T-helper 1 cell treated with Interleukin-12 subunit alpha and Interleukin-12 subunit beta and Interleukin-4 antibody, amounts not matched to agents 30 ng/mL and 1 ng/mL, for 36 hours (primary cell): Measurements from ENCODE around the gene ZNF646. TPM values are rescaled to one million over a fixed set of nuclear protein-coding genes. Genes with fewer than 3 reads are reported as not detected.

Experiments used
- intact Hi-C: fragments of 100-400 bp; cut with micrococcal nuclease; formaldehyde crosslinking; loops from one replicate; pipeline ENCODE4 v1.15.1; 2024
- total RNA-seq: library from RNA; stranded (reverse); gene quantifications from 2 replicates; pipeline ENCODE4 v1.2.3, GENCODE V29; 2022

The ZNF646 gene
- total RNA-seq, 1 donor from 2014 or later = 33.0 TPM

DNA sequence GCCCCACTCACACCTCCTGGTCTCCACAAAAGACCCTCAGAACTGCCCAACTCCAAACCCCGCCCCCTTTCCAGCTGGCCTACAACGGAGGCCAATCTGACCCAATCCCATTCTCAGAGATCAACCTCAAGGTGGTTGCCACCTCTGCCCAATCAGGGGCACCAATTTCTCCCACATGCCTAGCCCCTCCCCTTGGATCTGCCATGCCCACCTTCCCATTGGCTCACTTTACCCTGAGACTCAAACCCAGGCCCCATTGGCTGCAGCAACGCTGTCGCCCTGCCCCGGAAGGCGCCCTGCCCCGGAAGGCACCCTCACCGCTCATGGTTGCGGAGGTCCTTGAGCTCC is 10.8 kb upstream of the ZNF646 start:
- intact Hi-C loops = no loop called here

GRCh38 chr16:31063843-31064611 is 10.2 kb upstream of the ZNF646 start:
- intact Hi-C loops = loop anchor here (1.0 kb wide), 1 partner anchor 8 kb away; no protein-coding TSS in a partner anchor

GRCh38 chr16:31064882-31065461 is 9.2 kb upstream of the ZNF646 start:
- intact Hi-C loops = loop anchor here (1.0 kb wide), 1 partner anchor 7 kb away; no protein-coding TSS in a partner anchor

DNA sequence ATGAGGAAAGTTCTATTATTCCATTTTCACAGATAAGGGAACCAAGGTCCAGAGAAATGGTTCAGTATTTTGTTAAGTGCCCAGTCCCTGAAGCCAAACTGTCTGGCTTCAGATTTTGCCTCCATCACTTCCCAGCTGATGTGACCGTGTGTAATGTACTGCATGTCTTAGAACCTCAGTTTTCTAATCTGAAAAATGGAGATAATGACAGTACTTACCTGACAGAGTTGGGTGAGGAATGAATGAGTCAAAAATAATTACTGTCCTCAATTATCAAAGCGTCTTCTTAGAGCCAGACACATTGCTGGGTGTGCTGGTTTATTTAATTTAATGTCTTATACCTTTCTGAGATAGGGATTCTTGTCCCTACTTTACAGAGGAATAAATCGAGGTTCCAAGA is 6.9 kb upstream of the ZNF646 start:
- intact Hi-C loops = no loop called here

DNA sequence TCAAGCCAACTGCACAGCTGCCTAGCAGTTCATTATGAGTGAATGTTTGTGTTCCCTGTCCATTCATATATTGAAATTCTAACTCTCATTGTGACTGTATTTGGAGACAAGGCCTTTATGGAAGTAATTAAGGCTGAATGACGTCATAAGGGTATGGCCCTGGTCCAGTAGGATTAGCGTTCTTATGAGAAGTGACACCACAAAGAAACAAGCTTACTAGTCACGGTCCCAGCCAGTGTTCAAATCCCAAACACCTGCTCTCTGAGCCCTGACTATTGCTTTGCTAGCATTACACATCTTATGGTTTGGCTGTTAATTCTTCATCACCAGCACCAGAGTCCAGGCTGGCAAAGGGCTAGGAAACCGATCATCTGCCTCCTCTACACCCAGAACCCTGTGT is 2.4 kb upstream of the ZNF646 start:
- intact Hi-C loops = loop anchor here (1.0 to 5.0 kb wide), 6 partner anchors 8 to 800 kb away; partner anchors contain the start of genes PRR14, RUSF1 and ZNF267

DNA sequence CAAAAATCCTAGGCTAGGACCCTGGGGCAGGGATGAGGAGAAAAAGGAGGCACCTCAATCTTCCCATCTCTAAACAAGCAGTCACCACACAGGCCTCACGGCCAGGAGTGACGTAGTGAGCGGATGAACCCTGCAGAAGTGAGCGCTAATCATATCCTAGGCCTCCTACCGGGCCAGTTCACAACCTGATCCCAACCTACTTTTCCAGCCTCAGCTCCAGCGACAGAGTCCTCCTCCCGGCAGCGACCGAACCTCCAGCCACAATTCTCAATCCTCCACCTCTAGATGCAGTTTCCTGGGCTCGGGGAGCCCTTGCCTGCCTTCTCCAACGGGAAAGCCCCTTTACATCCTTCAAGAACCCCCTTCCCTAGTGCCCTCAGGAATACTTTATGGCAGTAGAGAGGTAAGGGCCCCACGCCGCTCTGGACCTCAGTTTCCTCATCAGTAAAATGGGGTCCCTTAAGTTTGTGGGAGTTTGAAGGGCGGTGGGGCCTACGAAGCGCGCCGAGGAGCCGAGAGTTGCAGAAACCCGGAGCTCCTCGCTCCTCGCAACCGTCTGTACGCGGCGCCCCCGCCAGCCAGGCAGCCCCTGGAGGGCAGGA is 1.6 kb upstream of the ZNF646 start:
- intact Hi-C loops = loop anchor here (1.0 to 5.0 kb wide), 7 partner anchors 8 to 800 kb away; partner anchors contain the start of genes PRR14, RUSF1 and ZNF267

GRCh38 chr16:31073142-31073969 is 866 bp upstream of the ZNF646 start:
- intact Hi-C loops = loop anchor here (1.0 to 5.0 kb wide), 6 partner anchors 259 to 799 kb away; partner anchors contain the start of genes PRR14, RUSF1 and ZNF267

GRCh38 chr16:31074814-31075183 is 577 bp downstream of the ZNF646 start:
- intact Hi-C loops = loop anchor here (1.0 to 5.0 kb wide), 16 partner anchors 20 to 798 kb away; partner anchors contain the start of genes ARMC5, CFAP119, FBRS and FUS

- intact Hi-C loops = no loop called here
These were observed 2.1 kb downstream of the ZNF646 start for GRCh38 chr16:31076319-31076718.

GRCh38 chr16:31077024-31077423 is 2.8 kb downstream of the ZNF646 start:
- intact Hi-C loops = no loop called here

DNA sequence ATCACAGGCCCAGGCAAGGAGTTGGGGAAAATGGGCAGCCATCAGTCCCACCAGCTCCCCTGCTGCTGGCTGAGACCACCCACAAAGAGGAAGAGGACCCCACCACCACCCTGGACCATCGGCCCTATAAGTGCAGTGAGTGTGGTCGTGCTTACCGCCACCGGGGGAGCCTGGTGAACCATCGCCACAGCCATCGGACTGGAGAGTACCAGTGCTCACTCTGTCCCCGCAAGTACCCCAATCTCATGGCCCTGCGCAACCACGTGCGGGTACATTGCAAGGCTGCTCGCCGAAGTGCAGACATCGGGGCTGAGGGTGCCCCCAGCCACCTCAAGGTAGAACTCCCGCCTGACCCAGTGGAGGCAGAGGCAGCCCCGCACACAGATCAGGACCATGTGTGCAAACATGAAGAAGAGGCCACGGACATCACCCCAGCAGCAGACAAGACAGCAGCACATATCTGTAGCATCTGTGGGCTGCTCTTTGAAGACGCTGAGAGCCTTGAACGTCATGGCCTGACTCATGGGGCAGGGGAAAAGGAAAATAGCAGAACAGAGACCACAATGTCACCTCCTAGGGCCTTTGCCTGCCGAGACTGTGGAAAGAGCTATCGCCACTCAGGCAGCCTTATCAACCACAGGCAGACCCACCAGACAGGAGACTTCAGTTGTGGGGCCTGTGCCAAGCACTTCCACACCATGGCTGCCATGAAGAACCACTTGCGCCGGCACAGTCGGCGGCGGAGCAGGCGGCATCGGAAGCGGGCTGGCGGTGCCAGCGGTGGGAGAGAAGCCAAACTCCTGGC is 3.6 kb downstream of the ZNF646 start:
- intact Hi-C loops = no loop called here

- intact Hi-C loops = no loop called here
These were observed 4.5 kb downstream of the ZNF646 start for GRCh38 chr16:31078597-31079341.

DNA sequence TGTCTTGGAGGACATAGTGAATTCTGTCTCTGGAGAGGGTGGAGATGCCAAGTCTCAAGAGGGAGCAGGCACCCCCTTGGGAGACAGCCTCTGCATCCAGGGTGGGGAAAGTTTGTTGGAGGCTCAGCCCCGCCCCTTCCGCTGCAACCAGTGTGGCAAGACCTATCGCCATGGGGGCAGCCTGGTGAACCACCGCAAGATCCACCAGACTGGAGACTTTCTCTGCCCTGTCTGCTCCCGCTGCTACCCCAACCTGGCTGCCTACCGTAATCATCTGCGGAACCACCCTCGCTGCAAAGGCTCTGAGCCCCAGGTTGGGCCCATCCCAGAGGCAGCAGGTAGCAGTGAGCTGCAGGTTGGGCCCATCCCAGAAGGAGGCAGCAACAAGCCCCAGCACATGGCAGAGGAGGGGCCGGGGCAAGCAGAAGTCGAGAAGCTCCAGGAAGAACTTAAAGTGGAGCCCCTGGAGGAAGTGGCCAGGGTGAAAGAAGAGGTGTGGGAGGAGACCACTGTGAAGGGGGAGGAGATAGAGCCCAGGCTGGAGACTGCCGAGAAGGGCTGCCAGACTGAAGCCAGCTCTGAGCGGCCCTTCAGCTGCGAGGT is 5.2 kb downstream of the ZNF646 start:
- intact Hi-C loops = no loop called here

DNA sequence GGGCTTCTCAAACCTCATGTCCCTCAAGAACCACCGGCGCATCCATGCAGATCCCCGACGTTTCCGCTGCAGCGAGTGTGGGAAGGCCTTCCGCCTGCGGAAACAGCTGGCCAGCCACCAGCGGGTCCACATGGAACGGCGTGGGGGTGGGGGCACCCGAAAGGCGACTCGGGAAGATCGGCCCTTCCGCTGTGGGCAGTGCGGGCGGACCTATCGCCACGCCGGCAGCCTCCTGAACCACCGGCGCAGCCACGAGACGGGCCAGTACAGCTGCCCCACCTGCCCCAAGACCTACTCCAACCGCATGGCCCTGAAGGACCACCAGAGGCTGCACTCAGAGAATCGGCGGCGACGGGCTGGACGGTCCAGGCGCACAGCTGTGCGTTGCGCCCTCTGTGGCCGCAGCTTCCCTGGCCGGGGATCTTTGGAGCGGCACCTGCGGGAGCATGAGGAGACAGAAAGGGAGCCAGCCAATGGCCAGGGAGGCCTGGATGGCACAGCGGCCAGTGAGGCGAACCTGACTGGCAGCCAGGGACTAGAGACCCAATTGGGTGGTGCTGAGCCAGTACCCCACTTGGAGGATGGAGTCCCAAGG is 5.9 kb downstream of the ZNF646 start:
- intact Hi-C loops = no loop called here

GRCh38 chr16:31080756-31081419 is 6.7 kb downstream of the ZNF646 start:
- intact Hi-C loops = no loop called here

DNA sequence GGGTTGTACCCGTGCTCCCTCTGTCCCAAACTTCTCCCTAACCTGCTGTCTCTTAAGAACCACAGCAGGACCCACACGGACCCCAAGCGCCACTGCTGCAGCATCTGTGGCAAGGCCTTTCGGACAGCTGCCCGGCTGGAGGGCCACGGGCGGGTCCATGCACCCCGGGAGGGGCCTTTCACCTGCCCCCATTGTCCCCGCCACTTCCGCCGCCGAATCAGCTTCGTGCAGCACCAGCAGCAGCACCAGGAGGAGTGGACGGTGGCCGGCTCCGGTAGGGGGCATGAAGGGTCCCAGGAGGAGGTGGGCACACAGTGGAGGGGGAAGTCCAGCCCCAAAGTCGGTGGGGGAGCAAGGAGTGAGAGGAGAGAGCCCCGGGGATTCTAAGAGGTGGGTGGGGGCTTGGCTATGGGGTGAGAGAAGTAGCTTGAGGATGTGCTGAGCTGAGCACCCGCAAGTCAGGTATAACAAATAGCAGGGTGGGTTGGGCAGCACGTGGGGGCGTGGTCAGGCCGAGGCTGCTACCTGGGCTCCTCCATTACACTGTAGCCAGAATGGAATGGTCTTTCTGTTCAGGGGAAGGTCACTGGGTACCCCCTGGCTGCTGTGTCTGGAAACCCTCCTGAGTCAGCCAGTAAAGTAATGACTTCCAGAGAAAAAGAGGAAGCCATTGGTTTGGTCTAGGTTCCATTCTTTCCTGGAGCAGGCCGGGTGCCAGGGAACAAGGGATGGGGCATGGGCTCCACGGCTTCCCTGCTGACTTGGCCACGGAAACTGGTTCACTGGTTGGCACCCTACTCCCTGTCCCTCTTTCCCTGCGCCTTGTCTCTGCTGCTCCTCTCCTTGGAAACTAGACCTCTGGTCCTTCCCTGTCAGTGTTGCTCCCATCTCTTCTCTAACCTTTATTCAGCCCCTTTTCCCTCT is 7.5 kb downstream of the ZNF646 start:
- intact Hi-C loops = no loop called here

DNA sequence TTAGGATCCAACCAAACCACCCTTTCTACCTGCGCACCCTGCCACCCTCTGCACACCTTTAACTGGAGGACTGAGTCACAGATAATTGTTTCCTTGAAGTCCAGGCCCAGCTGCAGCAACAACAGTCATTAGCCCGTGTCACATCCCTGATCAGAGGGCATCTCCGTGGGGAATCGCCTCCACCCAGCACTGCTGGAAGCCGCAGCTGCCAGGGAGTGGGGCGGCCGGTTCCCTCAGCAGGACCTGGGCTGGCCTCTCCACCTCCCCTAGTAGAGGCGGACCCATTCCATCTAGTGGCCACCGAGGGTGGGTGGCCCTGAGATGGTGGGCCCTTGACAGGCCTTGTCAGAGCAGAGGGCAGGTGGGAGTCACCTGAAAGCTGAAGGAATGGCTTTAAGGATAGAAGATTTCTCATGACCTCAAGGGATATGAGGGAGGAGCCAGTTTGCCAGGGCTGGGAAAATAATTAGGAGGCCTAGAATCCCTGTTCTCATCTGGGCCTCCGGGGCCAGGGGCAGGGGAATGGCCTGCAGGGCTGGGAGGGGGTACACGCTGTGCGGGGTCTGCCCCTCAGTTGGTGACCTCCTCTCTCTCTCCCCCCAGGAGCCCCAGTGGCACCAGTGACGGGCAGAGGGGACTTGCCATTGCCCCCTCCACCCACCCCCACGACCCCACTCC is 8.3 kb downstream of the ZNF646 start:
- intact Hi-C loops = no loop called here
